GM21619 (cell line): ENCODE results near the gene SLC38A1.
"Not testable (repeated sequence)": the region's sequence is repeated elsewhere in the genome, so short reads cannot be mapped to it uniquely, and the experiment has no call there.

Experiments used
- ATAC-seq: cut with Tn5 transposase; IDR thresholded peaks from one replicate; pipeline ENCODE4 v1.9.1; 2021; ENCODE audit not compliant: unreplicated experiment

Gene SLC38A1

GRCh38 chr12:46209170-46209569 lies 59.7 kb downstream of the SLC38A1 start:
- no peak for ATAC-seq

- no peak for ATAC-seq
Measured at GRCh38 chr12:46208370-46208769, 60.5 kb downstream of the SLC38A1 start.

GRCh38 chr12:46207644-46208043 lies 61.2 kb downstream of the SLC38A1 start:
- ATAC-seq = no peak

GRCh38 chr12:46206471-46206870 lies 62.4 kb downstream of the SLC38A1 start:
- no peak for ATAC-seq

GRCh38 chr12:46205294-46205693 lies 63.5 kb downstream of the SLC38A1 start:
- ATAC-seq = no peak

GRCh38 chr12:46201284-46201789 lies 67.5 kb downstream of the SLC38A1 start:
- ATAC-seq = no peak

GRCh38 chr12:46200551-46200950 lies 68.3 kb downstream of the SLC38A1 start:
- no peak for ATAC-seq

GRCh38 chr12:46198913-46199312 lies 69.9 kb downstream of the SLC38A1 start:
- ATAC-seq = no peak

- ATAC-seq = no peak
Measured at GRCh38 chr12:46197883-46198282, 71.0 kb downstream of the SLC38A1 start.

- not testable (repeated sequence) for ATAC-seq
Measured at GRCh38 chr12:46190533-46190932, 78.3 kb downstream of the SLC38A1 start.

GRCh38 chr12:46188170-46188569 lies 80.7 kb downstream of the SLC38A1 start:
- ATAC-seq = no peak

GRCh38 chr12:46187023-46187422 lies 81.8 kb downstream of the SLC38A1 start:
- no peak for ATAC-seq

- no peak for ATAC-seq
Measured at GRCh38 chr12:46186088-46186487, 82.8 kb downstream of the SLC38A1 start.

- ATAC-seq = no peak
Measured at GRCh38 chr12:46185686-46186085, 83.2 kb downstream of the SLC38A1 start.

- no peak for ATAC-seq
Measured at GRCh38 chr12:46184798-46185595, 83.8 kb downstream of the SLC38A1 start.

- ATAC-seq = no peak
Measured at GRCh38 chr12:46183112-46183511, 85.7 kb downstream of the SLC38A1 start.

- no peak for ATAC-seq
Measured at GRCh38 chr12:46181465-46181864, 87.4 kb downstream of the SLC38A1 start.

GRCh38 chr12:46179693-46180452 lies 89.0 kb downstream of the SLC38A1 start:
- peak; percentile 60 for ATAC-seq

GRCh38 chr12:46177837-46178608 lies 90.8 kb downstream of the SLC38A1 start:
- ATAC-seq = no peak

- ATAC-seq = no peak
Measured at GRCh38 chr12:46177025-46177424, 91.8 kb downstream of the SLC38A1 start.

GRCh38 chr12:46174919-46175318 lies 93.9 kb downstream of the SLC38A1 start:
- ATAC-seq = no peak
